SK-N-SH (cell line): ENCODE measurements around the gene FAM227B. TPM values are rescaled to one million over a fixed set of nuclear protein-coding genes. Genes with fewer than 3 reads are reported as not detected.

ENCODE experiments used
- CTCF ChIA-PET: fragments of 300-600, 350-600 bp; formaldehyde crosslinking; extraction: SDS; loops from one replicate; lab custom pipeline; 2021; lab: Yijun Ruan, JAX
- POLR2A ChIA-PET: fragments of 350-600 bp; sonication (Branson Sonifier 250); formaldehyde crosslinking; extraction: SDS; loops from one replicate; lab custom pipeline; 2020; ENCODE audit warnings: antibody characterized with exemption, inconsistent platforms; lab: Yijun Ruan, JAX
- DNase-seq: peaks from one replicate; pipeline ENCODE4 v3.0.0; 2012
- H2AFZ ChIP-seq: fragments of 200-600 bp; sonication (generic); 2 replicates; pipeline ENCODE4 v1.8.1; 2016; ENCODE audit warnings: antibody characterized with exemption, mild to moderate bottlenecking, low read depth
- H3F3A ChIP-seq: fragments of 200-600 bp; sonication (generic); replicated peaks from 2 replicates; pipeline ENCODE3; 2016; ENCODE audit warnings: antibody characterized with exemption, mild to moderate bottlenecking; ENCODE audit not compliant: insufficient read depth
- H3K27ac ChIP-seq, 2 experiments: fragments of 200-500 bp in 1 of 2; fragments of 200-600 bp in 1 of 2; sonication (Bioruptor generic) in 1 of 2; sonication (generic), shearing (Covaris generic) in 1 of 2; 2 replicates each; pipeline versions ENCODE4 v1.5.1 to v1.6.1; 2014 to 2016; ENCODE audit warnings: low read depth in 2 of 2, inconsistent platforms in 1 of 2, low read length in 1 of 2, mild to moderate bottlenecking in 1 of 2, mixed read lengths in 1 of 2
- H3K27me3 ChIP-seq: fragments of 200-600 bp; sonication (generic), shearing (Covaris generic); 2 replicates; pipeline ENCODE4 v1.6.1; 2016; ENCODE audit warnings: mixed run types; ENCODE audit not compliant: insufficient read depth
- H3K36me3 ChIP-seq, 2 experiments: fragments of 200-500 bp in 1 of 2; fragments of 200-600 bp in 1 of 2; sonication (Bioruptor generic) in 1 of 2; sonication (generic) in 1 of 2; replicated peaks in 1 of 2; 2 replicates each; pipeline versions ENCODE3 to v1.5.1; 2014 to 2016; ENCODE audit warnings: low read length in 1 of 2, mild to moderate bottlenecking in 1 of 2; ENCODE audit not compliant: insufficient read depth in 2 of 2, control insufficient read depth in 1 of 2
- H3K4me1 ChIP-seq, 2 experiments: fragments of 200-500 bp in 1 of 2; fragments of 200-600 bp in 1 of 2; sonication (Bioruptor generic) in 1 of 2; sonication (generic), shearing (Covaris generic) in 1 of 2; 2 replicates each; pipeline versions ENCODE4 v1.5.1 to v1.6.1; 2014 to 2016; ENCODE audit warnings: low read depth in 1 of 2, low read length in 1 of 2, mixed run types in 1 of 2; ENCODE audit not compliant: insufficient read depth in 2 of 2, control insufficient read depth in 1 of 2
- H3K4me2 ChIP-seq: fragments of 200-600 bp; sonication (generic), shearing (Covaris generic); 2 replicates; pipeline ENCODE4 v1.6.1; 2017; ENCODE audit warnings: mixed run types
- H3K4me3 ChIP-seq, 2 experiments: fragments of 200-500 bp in 1 of 2; fragments of 200-600 bp in 1 of 2; sonication (Bioruptor generic) in 1 of 2; sonication (generic), shearing (Covaris generic) in 1 of 2; 2 replicates each; pipeline versions ENCODE4 v1.5.1 to v1.8.1; 2014 to 2016; ENCODE audit warnings: low read depth in 2 of 2, inconsistent platforms in 1 of 2, low read length in 1 of 2, mild to moderate bottlenecking in 1 of 2, mixed read lengths in 1 of 2, moderate library complexity in 1 of 2
- H3K79me2 ChIP-seq: fragments of 200-600 bp; sonication (generic); 2 replicates; pipeline ENCODE4 v1.8.1; 2017; ENCODE audit warnings: mild to moderate bottlenecking; ENCODE audit not compliant: insufficient read depth
- H3K9ac ChIP-seq: fragments of 200-600 bp; sonication (generic); 2 replicates; pipeline ENCODE4 v1.6.1; 2017; ENCODE audit warnings: mixed run types
- H3K9me2 ChIP-seq: fragments of 200-600 bp; sonication (generic); 2 replicates; pipeline ENCODE4 v1.6.1; 2017; ENCODE audit warnings: mixed run types
- H3K9me3 ChIP-seq: fragments of 200-600 bp; sonication (generic); 2 replicates; pipeline ENCODE4 v1.6.1; 2017; ENCODE audit warnings: mixed run types, mild to moderate bottlenecking, moderate library complexity
- H4K20me1 ChIP-seq: fragments of 200-600 bp; sonication (generic); 2 replicates; pipeline ENCODE4 v1.6.1; 2017; ENCODE audit warnings: mild to moderate bottlenecking, mixed run types; ENCODE audit not compliant: insufficient read depth
- CHD2 ChIP-seq: fragments of 150-350 bp; IDR thresholded peaks from 2 replicates; pipeline ENCODE4 v1.6.1; 2018; ENCODE audit warnings: low read length; ENCODE audit not compliant: partially characterized antibody
- ELF1 ChIP-seq: IDR thresholded peaks from 2 replicates; pipeline ENCODE4 v1.4.0; 2012
- EP300 ChIP-seq, 2 experiments: IDR thresholded peaks; 2 replicates each; pipeline versions ENCODE4 v1.4.0 to v1.6.1; 2012; ENCODE audit warnings: borderline replicate concordance in 1 of 2, low read depth in 1 of 2, low read length in 1 of 2
- FOSL2 ChIP-seq: IDR thresholded peaks from 2 replicates; pipeline ENCODE4 v1.4.0; 2012; ENCODE audit warnings: low read depth, mild to moderate bottlenecking, moderate library complexity, borderline replicate concordance
- GATA2 ChIP-seq: sonication (generic); formaldehyde crosslinking; IDR thresholded peaks from 2 replicates; pipeline ENCODE4 v1.5.0; 2020; ENCODE audit warnings: mild to moderate bottlenecking, missing genetic modification reagents
- JUND ChIP-seq: IDR thresholded peaks from 2 replicates; pipeline ENCODE4 v1.4.0; 2012
- MEF2A ChIP-seq: IDR thresholded peaks from 2 replicates; pipeline ENCODE4 v1.4.0; 2012; ENCODE audit warnings: low read depth, borderline replicate concordance
- NFIC ChIP-seq: IDR thresholded peaks from 2 replicates; pipeline ENCODE4 v1.4.0; 2012; ENCODE audit warnings: borderline replicate concordance
- PBX3 ChIP-seq: IDR thresholded peaks from 2 replicates; pipeline ENCODE4; 2012
- RAD21 ChIP-seq: IDR thresholded peaks from 2 replicates; pipeline ENCODE4 v1.6.1; 2012; ENCODE audit warnings: mild to moderate bottlenecking, low read length
- RFX5 ChIP-seq: IDR thresholded peaks from 2 replicates; pipeline ENCODE4 v1.6.1; 2012; ENCODE audit warnings: mild to moderate bottlenecking, improper control_type of control experiment, low read length
- RXRA ChIP-seq: IDR thresholded peaks from 2 replicates; pipeline ENCODE4 v1.4.0; 2012; ENCODE audit warnings: low read depth, mild to moderate bottlenecking, borderline replicate concordance
- SIN3A ChIP-seq: IDR thresholded peaks from 2 replicates; pipeline ENCODE4 v1.6.1; 2012; ENCODE audit warnings: low read depth, mild to moderate bottlenecking, low read length, moderate library complexity, borderline replicate concordance
- TAF1 ChIP-seq: IDR thresholded peaks from 2 replicates; pipeline ENCODE4 v1.6.1; 2012; ENCODE audit warnings: low read depth, mild to moderate bottlenecking, low read length, moderate library complexity, borderline replicate concordance
- YY1 ChIP-seq: IDR thresholded peaks from 2 replicates; pipeline ENCODE4 v1.4.0; 2012; ENCODE audit warnings: low read depth, mild to moderate bottlenecking
- WGBS: methylation state at CpG from one replicate; pipeline ENCODE4 v1.1.6; 2017; ENCODE audit warnings: low lambda C conversion rate; 5-methylcytosine and 5-hydroxymethylcytosine counted together
- polyA plus RNA-seq, 3 experiments: library from polyadenylated mRNA; depleted of rRNA; stranded (reverse); fragments of >200 nt; gene quantifications; 2 replicates each; pipeline ENCODE4 v1.2.3, GENCODE V29; 2012
- TF ChIP-seq, protein P1 (sequence below): IDR thresholded peaks from 2 replicates; pipeline ENCODE4 v1.4.0; 2012; ENCODE audit warnings: low read depth
- TF ChIP-seq, protein P2 (sequence below): IDR thresholded peaks from 2 replicates; pipeline ENCODE4 v1.6.1; 2012; ENCODE audit warnings: mild to moderate bottlenecking, low read depth, low read length, moderate library complexity
- TF ChIP-seq, protein P3 (sequence below): fragments of 150-350 bp; IDR thresholded peaks from 2 replicates; pipeline ENCODE4 v1.6.1; 2017; ENCODE audit warnings: antibody characterized with exemption, low read length, low read depth, borderline replicate concordance
- TF ChIP-seq, protein P4 (sequence below): fragments of 150-350 bp; IDR thresholded peaks from 2 replicates; pipeline ENCODE4 v1.6.1; 2016; ENCODE audit warnings: mild to moderate bottlenecking, low read depth, low read length

Gene FAM227B
- polyA plus RNA-seq, 1 of the 3 experiments (the other 2 are of a cell fraction): 4.4 TPM

DNA sequence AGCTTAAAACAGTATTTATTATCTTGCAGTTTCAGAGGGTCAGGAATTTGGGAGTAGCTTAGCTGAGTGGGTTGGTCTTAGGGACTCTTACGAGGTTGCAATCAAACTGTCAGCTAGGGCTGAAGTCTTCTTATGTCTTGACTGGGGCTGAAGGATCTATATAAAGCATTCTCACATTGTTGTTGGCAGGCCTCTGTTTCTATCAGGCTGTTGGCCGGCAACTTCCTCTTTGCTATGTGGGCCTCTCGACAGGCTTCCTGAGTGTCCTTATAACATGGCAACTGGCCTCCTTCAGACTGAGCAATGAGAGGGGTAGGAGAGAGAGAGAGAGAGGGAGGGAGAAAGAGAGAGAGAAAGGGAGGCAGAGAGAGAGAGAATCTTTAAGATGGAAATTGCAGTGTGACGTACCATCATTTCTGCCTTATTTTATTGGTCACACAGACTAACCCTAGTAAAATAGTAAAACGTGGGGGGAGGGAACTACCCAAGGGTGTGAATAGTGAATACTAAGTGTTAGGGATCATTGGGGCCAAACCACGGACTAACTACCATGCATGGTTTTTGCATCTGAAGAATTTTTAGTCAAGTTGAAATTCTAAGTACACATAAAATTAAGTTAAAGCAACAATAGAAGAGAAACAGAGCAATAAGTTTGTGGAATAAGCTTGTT, 181.5 kb downstream of the FAM227B start:
- 0 out of 2 replicates have a peak overlapping the region, but pooled peaks have one; percentile 3 for H2AFZ ChIP-seq
- no peaks in the 10 kb centered on the region for H4K20me1 ChIP-seq
- TF ChIP-seq SIN3A (no peak), YY1 (no peak), RFX5 (no peak), PBX3 (no peak), EP300 (IDR thresholded peaks at IDR 0.05; ENCODE audit: borderline replicate concordance in 1 of 2, low read depth in 1 of 2, low read length in 1 of 2) (no peak), CHD2 (no peak), MEF2A (no peak), TAF1 (no peak), ELF1 (no peak), JUND (no peak), NFIC (no peak), GATA2 (CRISPR knock-in tag) (no peak), RAD21 (no peak), RXRA (no peak), FOSL2 (no peak)
- TF ChIP-seq, protein P1, sequence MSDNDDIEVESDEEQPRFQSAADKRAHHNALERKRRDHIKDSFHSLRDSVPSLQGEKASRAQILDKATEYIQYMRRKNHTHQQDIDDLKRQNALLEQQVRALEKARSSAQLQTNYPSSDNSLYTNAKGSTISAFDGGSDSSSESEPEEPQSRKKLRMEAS: no peak
- TF ChIP-seq, protein P2, sequence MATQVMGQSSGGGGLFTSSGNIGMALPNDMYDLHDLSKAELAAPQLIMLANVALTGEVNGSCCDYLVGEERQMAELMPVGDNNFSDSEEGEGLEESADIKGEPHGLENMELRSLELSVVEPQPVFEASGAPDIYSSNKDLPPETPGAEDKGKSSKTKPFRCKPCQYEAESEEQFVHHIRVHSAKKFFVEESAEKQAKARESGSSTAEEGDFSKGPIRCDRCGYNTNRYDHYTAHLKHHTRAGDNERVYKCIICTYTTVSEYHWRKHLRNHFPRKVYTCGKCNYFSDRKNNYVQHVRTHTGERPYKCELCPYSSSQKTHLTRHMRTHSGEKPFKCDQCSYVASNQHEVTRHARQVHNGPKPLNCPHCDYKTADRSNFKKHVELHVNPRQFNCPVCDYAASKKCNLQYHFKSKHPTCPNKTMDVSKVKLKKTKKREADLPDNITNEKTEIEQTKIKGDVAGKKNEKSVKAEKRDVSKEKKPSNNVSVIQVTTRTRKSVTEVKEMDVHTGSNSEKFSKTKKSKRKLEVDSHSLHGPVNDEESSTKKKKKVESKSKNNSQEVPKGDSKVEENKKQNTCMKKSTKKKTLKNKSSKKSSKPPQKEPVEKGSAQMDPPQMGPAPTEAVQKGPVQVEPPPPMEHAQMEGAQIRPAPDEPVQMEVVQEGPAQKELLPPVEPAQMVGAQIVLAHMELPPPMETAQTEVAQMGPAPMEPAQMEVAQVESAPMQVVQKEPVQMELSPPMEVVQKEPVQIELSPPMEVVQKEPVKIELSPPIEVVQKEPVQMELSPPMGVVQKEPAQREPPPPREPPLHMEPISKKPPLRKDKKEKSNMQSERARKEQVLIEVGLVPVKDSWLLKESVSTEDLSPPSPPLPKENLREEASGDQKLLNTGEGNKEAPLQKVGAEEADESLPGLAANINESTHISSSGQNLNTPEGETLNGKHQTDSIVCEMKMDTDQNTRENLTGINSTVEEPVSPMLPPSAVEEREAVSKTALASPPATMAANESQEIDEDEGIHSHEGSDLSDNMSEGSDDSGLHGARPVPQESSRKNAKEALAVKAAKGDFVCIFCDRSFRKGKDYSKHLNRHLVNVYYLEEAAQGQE: no peak
- TF ChIP-seq, protein P3, sequence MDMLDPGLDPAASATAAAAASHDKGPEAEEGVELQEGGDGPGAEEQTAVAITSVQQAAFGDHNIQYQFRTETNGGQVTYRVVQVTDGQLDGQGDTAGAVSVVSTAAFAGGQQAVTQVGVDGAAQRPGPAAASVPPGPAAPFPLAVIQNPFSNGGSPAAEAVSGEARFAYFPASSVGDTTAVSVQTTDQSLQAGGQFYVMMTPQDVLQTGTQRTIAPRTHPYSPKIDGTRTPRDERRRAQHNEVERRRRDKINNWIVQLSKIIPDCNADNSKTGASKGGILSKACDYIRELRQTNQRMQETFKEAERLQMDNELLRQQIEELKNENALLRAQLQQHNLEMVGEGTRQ: no peak
- TF ChIP-seq, protein P4, sequence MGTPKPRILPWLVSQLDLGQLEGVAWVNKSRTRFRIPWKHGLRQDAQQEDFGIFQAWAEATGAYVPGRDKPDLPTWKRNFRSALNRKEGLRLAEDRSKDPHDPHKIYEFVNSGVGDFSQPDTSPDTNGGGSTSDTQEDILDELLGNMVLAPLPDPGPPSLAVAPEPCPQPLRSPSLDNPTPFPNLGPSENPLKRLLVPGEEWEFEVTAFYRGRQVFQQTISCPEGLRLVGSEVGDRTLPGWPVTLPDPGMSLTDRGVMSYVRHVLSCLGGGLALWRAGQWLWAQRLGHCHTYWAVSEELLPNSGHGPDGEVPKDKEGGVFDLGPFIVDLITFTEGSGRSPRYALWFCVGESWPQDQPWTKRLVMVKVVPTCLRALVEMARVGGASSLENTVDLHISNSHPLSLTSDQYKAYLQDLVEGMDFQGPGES: no peak
- no peaks in the 10 kb centered on the region for H3K9me3 ChIP-seq
- H3K27me3 ChIP-seq: no peaks in the 10 kb centered on the region
- no peaks in the 10 kb centered on the region for H3K4me1 ChIP-seq
- no peak overlapping the region for H3K4me2 ChIP-seq
- H3K27ac ChIP-seq: no peak overlapping the region
- no peak overlapping the region for H3K9ac ChIP-seq
- no peaks in the 10 kb centered on the region for H3K9me2 ChIP-seq
- DNase-seq: no peak
- 87% methylated on average over 6 of the region's 6 CpGs for WGBS
- no peak overlapping the region for H3K4me3 ChIP-seq
- H3F3A ChIP-seq: no peaks in the 10 kb centered on the region
- H3K36me3 ChIP-seq: no peaks in the 10 kb centered on the region
- ChIA-PET CTCF (no interaction called here), POLR2A (no interaction called here)
- no peaks in the 10 kb centered on the region for H3K79me2 ChIP-seq
